ENCODE results near the gene KPNA6.
"Not testable (repeated sequence)": the region's sequence is repeated elsewhere in the genome, so short reads cannot be mapped to it uniquely, and the experiment has no call there.

The KPNA6 gene

DNA sequence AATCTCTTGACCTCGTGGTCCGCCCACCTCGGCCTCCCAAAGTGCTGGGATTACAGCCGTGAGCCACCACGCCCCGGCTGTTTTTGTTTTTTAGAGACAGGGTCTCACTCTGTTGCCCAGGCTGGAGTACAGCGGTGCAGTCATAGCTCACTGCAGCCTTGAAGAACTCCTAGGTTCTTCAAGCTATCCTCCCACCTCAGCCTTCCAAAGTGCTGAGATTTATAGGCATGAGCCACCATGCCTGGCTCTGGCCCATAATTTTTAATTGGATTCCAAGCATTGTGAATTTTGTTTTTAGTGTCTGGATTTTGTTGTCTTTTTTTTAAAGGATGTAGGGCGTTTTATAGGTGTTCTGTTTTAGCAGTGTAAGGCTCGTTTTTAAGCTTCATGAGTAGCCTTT is 43.0 kb downstream of the KPNA6 start:
- no peak overlapping the region for H3K4me3 ChIP-seq (ENCODE audit: low read depth, low read length)
- no peaks in the 10 kb centered on the region for H3K27me3 ChIP-seq (ENCODE audit: control insufficient read depth, insufficient read depth, low read length)
- H3K4me1 ChIP-seq (ENCODE audit: control insufficient read depth, insufficient read depth, low read length) = no peaks in the 10 kb centered on the region
- no peaks in the 10 kb centered on the region for H3K9me3 ChIP-seq (ENCODE audit: control insufficient read depth, insufficient read depth, low read length)
- no peaks in the 10 kb centered on the region for H3K36me3 ChIP-seq (ENCODE audit: control insufficient read depth, insufficient read depth, low read length)
- no peak overlapping the region for H3K9ac ChIP-seq (ENCODE audit: low read depth, low read length)

DNA sequence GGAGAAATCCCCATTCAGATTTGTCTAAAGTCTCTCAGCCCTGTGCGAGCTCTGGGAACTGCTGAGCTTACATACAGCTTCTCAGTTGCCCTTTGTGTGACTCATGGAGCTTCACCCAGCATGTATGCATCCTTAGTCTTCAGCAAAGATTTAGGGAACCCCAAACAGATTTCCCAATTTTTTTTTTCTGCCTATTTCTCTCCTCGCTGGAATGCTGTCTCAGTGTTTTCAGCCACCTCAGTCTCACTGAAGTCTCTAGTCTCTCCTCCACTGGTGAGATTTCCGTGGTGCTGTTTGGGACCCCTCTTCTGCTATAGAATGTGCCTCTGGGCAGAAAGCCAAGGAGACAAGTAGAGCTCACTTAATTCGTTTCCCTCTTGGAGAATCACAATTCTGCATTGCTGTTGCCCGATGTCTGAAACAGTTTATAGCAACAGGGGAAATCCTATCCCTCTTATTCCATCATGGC is 43.5 kb downstream of the KPNA6 start:
- Histone ChIP-seq H3K9me3 (ENCODE audit: control insufficient read depth, insufficient read depth, low read length) (no peaks in the 10 kb centered on the region), H3K27me3 (ENCODE audit: control insufficient read depth, insufficient read depth, low read length) (no peaks in the 10 kb centered on the region), H3K36me3 (ENCODE audit: control insufficient read depth, insufficient read depth, low read length) (no peaks in the 10 kb centered on the region), H3K4me3 (ENCODE audit: low read depth, low read length) (no peak overlapping the region), H3K4me1 (ENCODE audit: control insufficient read depth, insufficient read depth, low read length) (no peaks in the 10 kb centered on the region), H3K9ac (ENCODE audit: low read depth, low read length) (no peak overlapping the region)

DNA sequence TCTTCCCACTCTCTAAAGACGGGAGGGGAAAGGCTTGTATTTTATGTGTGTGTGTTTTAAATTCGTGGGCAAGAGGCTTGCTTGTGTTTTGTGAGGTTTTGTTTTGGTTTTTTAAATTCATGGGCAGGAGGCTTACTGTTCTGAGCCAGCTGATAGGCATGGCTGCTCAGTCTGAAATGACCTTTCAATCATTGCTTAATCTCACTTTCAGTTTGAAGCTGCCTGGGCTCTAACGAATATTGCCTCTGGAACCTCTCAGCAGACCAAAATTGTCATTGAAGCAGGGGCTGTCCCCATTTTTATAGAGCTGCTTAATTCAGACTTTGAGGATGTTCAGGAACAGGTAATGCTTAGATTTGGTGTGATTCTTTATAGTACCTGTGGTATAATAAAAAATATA is 51.3 kb downstream of the KPNA6 start:
- Histone ChIP-seq H3K36me3 (ENCODE audit: control insufficient read depth, insufficient read depth, low read length) (peaks cover 24% of the 10 kb centered on the region), H3K4me1 (ENCODE audit: control insufficient read depth, insufficient read depth, low read length) (no peaks in the 10 kb centered on the region)

DNA sequence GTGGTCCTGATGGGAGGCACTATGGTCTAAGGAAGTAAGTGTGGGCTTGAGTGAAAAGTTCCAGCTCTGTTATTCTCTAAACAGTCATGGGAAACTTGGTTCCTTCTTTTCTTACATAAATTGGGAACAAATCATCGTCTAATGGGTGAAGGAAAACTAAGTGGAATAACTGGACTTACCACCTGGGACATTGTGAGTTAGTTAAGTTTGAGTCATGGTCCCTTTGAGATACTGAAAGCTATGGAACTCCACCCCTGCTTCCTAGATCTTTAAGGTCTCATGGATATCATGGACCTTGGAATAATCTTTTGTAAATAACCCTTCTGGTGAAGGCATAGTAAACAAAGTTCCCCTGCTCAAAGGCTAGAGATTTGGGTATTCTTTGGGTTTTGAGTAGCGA is 55.5 kb downstream of the KPNA6 start:
- Histone ChIP-seq H3K9ac (ENCODE audit: low read depth, low read length) (no peak overlapping the region), H3K27me3 (ENCODE audit: control insufficient read depth, insufficient read depth, low read length) (no peaks in the 10 kb centered on the region), H3K9me3 (ENCODE audit: control insufficient read depth, insufficient read depth, low read length) (no peaks in the 10 kb centered on the region), H3K4me1 (ENCODE audit: control insufficient read depth, insufficient read depth, low read length) (no peaks in the 10 kb centered on the region), H3K36me3 (ENCODE audit: control insufficient read depth, insufficient read depth, low read length) (peaks cover 28% of the 10 kb centered on the region), H3K4me3 (ENCODE audit: low read depth, low read length) (no peak overlapping the region)

More for the DNA sequence above, 51.3 kb downstream of the KPNA6 start:
- no peaks in the 10 kb centered on the region for H3K9me3 ChIP-seq (ENCODE audit: control insufficient read depth, insufficient read depth, low read length)
- no peaks in the 10 kb centered on the region for H3K27me3 ChIP-seq (ENCODE audit: control insufficient read depth, insufficient read depth, low read length)
- H3K9ac ChIP-seq (ENCODE audit: low read depth, low read length) = no peak overlapping the region
- no peak overlapping the region for H3K4me3 ChIP-seq (ENCODE audit: low read depth, low read length)

DNA sequence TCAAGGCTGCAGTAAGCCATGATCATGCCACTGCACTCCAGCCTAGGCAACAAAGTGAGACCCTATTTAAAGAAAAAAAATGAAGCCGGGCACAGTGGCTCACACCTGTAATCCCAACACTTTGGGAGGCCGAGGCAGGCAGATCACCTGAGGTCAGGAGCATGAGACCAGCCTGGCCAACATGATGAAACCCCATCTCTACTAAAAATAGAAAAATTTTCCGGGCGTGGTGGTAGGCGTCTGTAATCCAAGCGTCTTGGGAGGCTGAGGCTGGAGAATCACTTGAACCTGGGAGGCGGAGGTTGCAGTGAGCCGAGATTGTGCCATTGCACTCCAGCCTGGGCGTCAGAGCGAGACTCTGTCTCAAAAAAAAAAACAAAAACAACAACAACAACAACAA is 57.8 kb downstream of the KPNA6 start:
- not testable (repeated sequence) for H3K4me3 ChIP-seq (ENCODE audit: low read depth, low read length); H3K4me1 ChIP-seq (ENCODE audit: control insufficient read depth, insufficient read depth, low read length); H3K9ac ChIP-seq (ENCODE audit: low read depth, low read length); H3K27me3 ChIP-seq (ENCODE audit: control insufficient read depth, insufficient read depth, low read length); H3K9me3 ChIP-seq (ENCODE audit: control insufficient read depth, insufficient read depth, low read length)
- H3K36me3 ChIP-seq (ENCODE audit: control insufficient read depth, insufficient read depth, low read length) = peaks cover 38% of the 10 kb centered on the region

DNA sequence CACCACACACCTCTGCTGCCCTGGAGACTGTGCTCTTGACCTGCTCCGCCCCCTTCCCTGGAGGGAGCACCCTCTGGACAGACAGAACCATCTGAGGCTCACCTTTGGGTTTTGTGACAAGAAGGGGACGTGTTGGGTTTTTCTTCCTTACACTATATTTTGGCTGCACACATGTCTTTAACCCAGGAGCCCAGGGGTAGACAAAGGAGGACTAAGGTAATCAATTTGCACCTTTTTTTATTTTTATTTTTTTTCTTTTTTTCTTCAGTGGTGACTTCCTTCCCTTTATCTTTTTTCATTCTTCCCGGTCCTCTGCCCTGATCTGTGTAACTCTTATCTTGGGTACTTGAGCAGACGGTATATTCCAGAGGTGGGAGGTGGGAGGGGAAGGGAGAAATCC is 63.1 kb downstream of the KPNA6 start:
- Histone ChIP-seq H3K4me3 (ENCODE audit: low read depth, low read length) (no peak overlapping the region), H3K9me3 (ENCODE audit: control insufficient read depth, insufficient read depth, low read length) (no peaks in the 10 kb centered on the region), H3K27me3 (ENCODE audit: control insufficient read depth, insufficient read depth, low read length) (no peaks in the 10 kb centered on the region), H3K4me1 (ENCODE audit: control insufficient read depth, insufficient read depth, low read length) (no peaks in the 10 kb centered on the region), H3K9ac (ENCODE audit: low read depth, low read length) (no peak overlapping the region), H3K36me3 (ENCODE audit: control insufficient read depth, insufficient read depth, low read length) (peaks cover 46% of the 10 kb centered on the region)

DNA sequence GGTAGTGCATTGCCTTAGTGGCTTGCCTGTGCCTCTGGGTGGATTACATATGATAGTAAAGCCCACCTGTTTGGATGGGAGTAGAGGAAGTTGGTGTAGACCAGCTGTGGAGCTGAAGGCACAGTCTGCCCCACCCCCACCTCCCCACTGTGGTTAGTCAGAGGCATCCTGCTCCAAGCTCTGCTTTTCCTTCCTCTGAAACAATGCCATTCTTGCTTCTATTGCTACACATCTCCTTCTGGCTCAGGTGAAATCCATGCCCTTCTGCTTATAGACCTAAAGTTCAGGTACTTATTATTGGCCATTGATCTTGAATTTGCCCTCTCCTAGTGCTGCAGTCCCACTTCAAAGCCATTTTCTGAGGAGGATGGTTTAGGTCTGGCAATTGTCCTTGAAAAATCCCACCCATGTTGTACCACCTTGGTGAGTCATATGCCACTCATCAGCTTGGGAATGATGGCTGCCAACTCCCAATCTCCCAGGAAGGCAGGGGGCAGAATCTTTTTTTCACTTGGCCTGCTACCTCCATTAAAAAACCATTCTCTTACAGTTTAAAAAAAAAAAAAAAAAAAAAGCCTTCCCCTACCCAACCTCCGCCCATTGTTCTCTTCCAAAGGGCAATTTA is 64.9 kb downstream of the KPNA6 start:
- Histone ChIP-seq H3K4me3 (ENCODE audit: low read depth, low read length) (no peak overlapping the region), H3K36me3 (ENCODE audit: control insufficient read depth, insufficient read depth, low read length) (peaks cover 38% of the 10 kb centered on the region), H3K9me3 (ENCODE audit: control insufficient read depth, insufficient read depth, low read length) (no peaks in the 10 kb centered on the region), H3K9ac (ENCODE audit: low read depth, low read length) (no peak overlapping the region), H3K4me1 (ENCODE audit: control insufficient read depth, insufficient read depth, low read length) (peaks cover under 1% of the 10 kb centered on the region), H3K27me3 (ENCODE audit: control insufficient read depth, insufficient read depth, low read length) (no peaks in the 10 kb centered on the region)

DNA sequence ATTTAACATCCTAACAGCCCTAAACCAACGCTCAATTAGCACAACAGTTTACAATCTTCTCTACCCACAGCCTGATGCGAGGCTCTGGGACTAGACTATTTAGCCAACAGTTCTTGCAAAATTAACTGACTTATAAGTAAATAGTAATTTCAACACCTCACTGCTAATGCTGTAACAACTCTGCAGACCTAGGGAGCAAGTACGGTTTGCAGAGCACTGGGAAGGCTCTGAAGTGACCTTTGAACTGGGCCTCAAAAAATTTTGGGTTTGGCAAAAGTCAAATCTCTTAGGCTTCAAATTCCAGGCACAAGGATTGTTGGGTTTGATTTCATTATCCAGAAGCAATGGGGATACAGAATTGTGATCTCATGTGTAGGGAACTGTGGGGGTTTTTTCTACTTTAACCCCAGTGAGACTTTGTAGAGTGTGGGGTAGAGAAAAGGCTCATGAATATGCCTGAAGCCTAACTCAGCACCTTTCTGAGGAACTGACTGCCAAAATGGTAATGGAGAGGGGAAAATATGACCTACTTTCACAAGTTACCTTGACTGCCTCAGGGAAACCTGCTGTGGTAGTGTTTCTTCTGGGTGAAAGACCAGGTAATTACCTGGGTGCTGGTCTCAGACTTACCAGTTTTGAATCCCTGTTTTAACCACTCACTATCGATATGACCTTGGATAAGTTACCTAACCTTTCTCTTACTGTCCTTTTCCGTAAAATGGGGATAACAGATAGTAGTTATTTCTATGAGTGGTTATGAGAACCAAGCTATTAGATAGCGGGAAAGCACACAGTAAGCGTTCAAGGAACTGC is 70.7 kb downstream of the KPNA6 start:
- Histone ChIP-seq H3K36me3 (ENCODE audit: control insufficient read depth, insufficient read depth, low read length) (peaks cover 12% of the 10 kb centered on the region), H3K4me1 (ENCODE audit: control insufficient read depth, insufficient read depth, low read length) (peaks cover 11% of the 10 kb centered on the region), H3K4me3 (ENCODE audit: low read depth, low read length) (peak overlapping the region; percentile 81), H3K9me3 (ENCODE audit: control insufficient read depth, insufficient read depth, low read length) (no peaks in the 10 kb centered on the region), H3K27me3 (ENCODE audit: control insufficient read depth, insufficient read depth, low read length) (no peaks in the 10 kb centered on the region), H3K9ac (ENCODE audit: low read depth, low read length) (peak overlapping the region; percentile 67)

DNA sequence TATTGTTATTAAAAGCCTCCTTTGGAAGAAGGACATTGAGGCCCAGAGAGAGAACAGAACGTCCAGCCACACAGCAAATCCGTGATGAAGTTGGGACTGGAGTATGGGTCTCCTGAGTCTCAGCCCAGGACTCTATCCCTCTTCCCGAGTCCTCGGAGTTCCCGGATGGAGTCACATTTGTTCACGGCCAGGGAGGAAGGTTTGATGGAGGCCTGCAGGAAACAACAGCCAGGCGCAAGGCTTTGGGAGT is 71.3 kb downstream of the KPNA6 start:
- H3K4me3 ChIP-seq (ENCODE audit: low read depth, low read length) = peak overlapping the region; percentile 81
- H3K27me3 ChIP-seq (ENCODE audit: control insufficient read depth, insufficient read depth, low read length) = no peaks in the 10 kb centered on the region
- H3K9me3 ChIP-seq (ENCODE audit: control insufficient read depth, insufficient read depth, low read length) = no peaks in the 10 kb centered on the region
- peaks cover 15% of the 10 kb centered on the region for H3K36me3 ChIP-seq (ENCODE audit: control insufficient read depth, insufficient read depth, low read length)
- peaks cover 11% of the 10 kb centered on the region for H3K4me1 ChIP-seq (ENCODE audit: control insufficient read depth, insufficient read depth, low read length)
- H3K9ac ChIP-seq (ENCODE audit: low read depth, low read length) = peak overlapping the region; percentile 67

DNA sequence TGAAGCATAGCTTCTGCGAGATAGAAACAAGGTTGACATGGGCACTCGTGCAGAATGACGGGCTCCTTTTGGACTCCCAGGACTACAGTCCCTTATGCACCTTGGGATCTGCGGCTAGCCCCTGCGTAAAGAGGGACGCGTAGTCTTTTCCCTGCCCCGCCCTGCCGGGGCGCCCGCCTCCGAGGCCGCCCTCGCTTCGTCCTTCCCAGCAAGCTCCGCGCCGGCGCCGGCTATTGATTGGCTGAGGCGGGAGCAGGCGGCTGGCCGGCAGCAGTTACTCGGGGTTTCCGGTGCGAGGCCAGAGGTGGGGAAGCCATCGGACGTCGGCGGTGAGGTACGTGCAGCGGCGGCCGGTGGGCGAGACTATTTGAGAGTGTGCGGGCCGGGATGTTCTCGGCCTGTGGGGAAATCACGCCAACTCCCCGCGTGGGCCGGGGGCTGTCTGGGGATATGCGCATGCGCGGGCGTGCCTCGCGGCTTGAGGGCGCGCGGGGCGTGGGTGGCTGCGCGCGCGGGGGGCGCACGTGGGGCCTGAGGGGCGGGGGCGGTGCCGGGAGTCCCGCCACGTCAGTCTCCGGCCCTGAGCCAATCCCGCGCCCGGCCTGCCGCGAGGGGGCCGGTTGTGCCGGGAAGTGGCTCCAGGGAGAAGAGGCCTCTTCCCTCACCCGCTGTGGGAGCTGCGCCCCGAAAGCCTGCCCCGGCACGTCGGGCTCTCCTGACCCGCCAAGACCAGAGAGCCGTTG is 71.8 kb downstream of the KPNA6 start, which contains the start of gene TXLNA:
Gene TXLNA (plus strand): TSS at position 233 of the 743 bp plus-strand sequence. CDS start 671 bp downstream, outside the sequence.
- peaks cover 20% of the 10 kb centered on the region for H3K36me3 ChIP-seq (ENCODE audit: control insufficient read depth, insufficient read depth, low read length)
- peaks cover 11% of the 10 kb centered on the region for H3K4me1 ChIP-seq (ENCODE audit: control insufficient read depth, insufficient read depth, low read length)
- peak within 1 kb of the TSS; percentile 81 for H3K4me3 ChIP-seq (ENCODE audit: low read depth, low read length)

DNA sequence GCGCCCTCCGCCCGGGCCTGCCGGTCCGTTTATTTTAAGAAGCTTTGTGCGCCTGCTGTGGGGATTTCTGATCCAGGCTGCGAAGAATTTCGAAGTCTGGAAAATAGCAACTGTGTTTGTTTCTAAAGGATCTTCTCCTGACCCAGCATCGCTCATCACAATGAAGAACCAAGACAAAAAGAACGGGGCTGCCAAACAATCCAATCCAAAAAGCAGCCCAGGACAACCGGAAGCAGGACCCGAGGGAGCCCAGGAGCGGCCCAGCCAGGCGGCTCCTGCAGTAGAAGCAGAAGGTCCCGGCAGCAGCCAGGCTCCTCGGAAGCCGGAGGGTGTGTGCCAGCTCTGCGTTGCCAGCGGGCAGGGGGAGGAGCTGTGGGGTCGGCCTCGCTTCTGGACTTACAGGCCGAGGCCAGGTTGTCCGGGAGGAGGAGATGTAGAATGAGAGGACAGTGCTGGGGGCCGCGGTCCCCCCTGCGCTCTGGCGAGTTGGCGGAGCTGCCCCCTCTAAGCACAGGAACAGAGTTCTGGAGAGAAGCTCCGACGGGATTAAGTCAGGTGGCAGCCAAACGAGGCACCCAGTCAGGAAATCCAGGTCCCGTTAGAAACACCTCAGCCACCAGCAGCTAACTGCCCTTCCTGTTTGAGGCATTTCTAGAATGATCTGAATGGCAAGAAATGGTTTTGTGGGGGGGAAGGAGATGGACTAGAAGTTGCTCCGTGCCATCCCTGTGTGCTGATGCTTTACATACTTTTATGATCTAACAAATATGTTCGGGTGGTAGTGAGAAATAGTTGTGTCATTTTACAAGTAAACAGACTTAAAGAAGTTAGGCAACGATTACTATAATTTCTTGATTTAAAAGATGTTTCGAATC is 72.6 kb downstream of the KPNA6 start:
- H3K9ac ChIP-seq (ENCODE audit: low read depth, low read length) = peak overlapping the region; percentile 90
- H3K4me3 ChIP-seq (ENCODE audit: low read depth, low read length) = peak overlapping the region; percentile 81
- no peaks in the 10 kb centered on the region for H3K9me3 ChIP-seq (ENCODE audit: control insufficient read depth, insufficient read depth, low read length)
- H3K36me3 ChIP-seq (ENCODE audit: control insufficient read depth, insufficient read depth, low read length) = peaks cover 26% of the 10 kb centered on the region
- no peaks in the 10 kb centered on the region for H3K27me3 ChIP-seq (ENCODE audit: control insufficient read depth, insufficient read depth, low read length)
- peaks cover 11% of the 10 kb centered on the region for H3K4me1 ChIP-seq (ENCODE audit: control insufficient read depth, insufficient read depth, low read length)

More for the DNA sequence above, 71.8 kb downstream of the KPNA6 start, which contains the start of gene TXLNA:
- no peaks in the 10 kb centered on the region for H3K9me3 ChIP-seq (ENCODE audit: control insufficient read depth, insufficient read depth, low read length)
- H3K27me3 ChIP-seq (ENCODE audit: control insufficient read depth, insufficient read depth, low read length) = no peaks in the 10 kb centered on the region
- H3K9ac ChIP-seq (ENCODE audit: low read depth, low read length) = peak within 1 kb of the TSS; percentile 90
